HG02885 (cell line): ENCODE measurements around the gene SMAD5.

Experiments used
- ATAC-seq: cut with Tn5 transposase; IDR thresholded peaks from one replicate; pipeline ENCODE4 v1.9.1; 2021; ENCODE audit warnings: mild to moderate bottlenecking; ENCODE audit not compliant: unreplicated experiment, poor library complexity

SMAD5 gene

DNA sequence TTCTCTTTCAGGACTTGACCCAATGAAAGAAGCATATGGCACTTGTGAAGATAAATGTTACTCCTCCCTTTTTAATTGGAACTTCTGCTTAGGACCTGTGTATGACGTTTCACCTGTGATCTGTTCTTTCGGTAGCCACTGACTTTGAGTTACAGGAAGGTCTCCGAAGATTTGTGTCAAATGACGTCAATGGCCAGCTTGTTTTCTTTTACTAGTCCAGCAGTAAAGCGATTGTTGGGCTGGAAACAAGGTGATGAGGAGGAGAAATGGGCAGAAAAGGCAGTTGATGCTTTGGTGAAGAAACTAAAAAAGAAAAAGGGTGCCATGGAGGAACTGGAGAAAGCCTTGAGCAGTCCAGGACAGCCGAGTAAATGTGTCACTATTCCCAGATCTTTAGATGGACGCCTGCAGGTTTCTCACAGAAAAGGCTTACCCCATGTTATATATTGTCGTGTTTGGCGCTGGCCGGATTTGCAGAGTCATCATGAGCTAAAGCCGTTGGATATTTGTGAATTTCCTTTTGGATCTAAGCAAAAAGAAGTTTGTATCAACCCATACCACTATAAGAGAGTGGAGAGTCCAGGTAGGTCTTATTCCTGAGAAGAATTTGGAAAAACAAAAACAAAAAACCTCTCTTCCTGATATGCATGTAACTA lies 21.1 kb downstream of the SMAD5 start:
- no peak for ATAC-seq

DNA sequence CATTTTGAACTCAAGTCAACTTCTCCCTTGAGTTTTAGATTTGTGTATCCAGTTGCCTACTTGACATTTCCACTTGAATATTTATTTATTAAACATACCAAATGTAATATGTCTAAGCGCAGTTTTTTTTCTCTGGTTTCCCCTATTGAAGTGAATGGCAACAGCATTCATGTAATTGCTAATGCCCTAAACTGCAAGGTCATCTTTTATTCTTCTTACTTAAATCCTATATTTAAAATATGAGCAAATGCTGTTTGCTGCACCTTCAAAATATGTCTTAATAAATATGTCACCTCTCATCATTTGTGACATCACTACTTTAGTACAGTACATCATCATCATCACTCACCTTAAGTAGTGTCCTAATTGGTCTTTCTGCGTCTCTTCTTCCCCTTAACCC lies 22.4 kb downstream of the SMAD5 start:
- no peak for ATAC-seq

DNA sequence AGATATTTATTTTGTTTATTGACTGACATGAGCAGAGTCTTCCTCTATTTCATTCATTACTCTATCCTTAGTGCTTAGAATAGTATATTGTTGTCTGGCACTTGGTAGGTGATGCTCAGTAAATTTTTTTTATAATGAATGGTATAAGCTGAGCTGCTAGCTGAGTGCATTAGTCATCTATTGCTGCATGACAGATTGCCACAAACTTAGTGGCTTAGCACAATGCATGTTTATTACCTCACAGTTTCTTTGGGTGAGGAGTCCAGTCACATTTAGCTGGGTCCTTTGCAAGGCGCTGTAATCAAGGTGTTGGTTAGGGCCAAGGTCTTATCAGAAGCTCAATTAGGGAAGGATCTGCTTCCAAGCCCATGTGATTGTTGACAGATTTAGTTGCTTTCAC lies 23.1 kb downstream of the SMAD5 start:
- ATAC-seq: no peak

DNA sequence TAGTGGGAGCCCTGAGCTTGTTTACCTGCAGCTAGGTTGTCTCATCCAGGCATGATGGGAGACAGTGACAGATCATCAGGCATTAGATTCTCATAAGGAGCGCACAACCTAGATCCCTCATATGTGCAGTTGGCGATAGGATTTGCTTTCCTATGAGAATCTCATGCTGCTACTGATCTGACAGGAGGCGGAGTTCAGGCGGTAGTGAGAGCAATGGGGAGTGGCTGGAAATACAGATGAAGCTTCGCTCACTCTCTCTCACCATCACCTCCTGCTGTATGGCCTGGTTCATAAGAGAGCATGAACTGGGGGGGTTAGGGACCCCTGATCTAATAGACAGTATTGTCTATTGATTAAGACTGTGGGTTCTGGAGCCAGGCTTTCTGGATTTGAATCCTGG lies 24.9 kb downstream of the SMAD5 start:
- no peak for ATAC-seq

DNA sequence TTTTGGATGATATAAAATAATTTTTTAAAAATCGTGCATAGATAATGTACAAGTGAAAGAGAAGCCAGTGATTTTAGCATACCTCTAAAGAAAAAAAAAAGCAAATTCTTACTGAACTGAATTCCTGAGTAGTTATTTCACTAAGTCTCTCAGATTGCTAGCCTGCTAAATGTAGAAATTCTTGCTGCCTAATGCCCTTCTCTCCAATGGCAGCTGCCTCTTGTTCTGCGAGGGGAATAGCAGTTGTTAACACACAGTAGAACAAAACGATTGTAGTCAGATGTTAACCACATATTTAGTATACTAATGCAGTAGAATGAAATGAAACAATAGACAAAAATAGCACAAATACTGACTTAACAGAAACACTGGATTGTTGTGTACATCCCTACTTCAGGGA lies 26.8 kb downstream of the SMAD5 start:
- no peak for ATAC-seq

DNA sequence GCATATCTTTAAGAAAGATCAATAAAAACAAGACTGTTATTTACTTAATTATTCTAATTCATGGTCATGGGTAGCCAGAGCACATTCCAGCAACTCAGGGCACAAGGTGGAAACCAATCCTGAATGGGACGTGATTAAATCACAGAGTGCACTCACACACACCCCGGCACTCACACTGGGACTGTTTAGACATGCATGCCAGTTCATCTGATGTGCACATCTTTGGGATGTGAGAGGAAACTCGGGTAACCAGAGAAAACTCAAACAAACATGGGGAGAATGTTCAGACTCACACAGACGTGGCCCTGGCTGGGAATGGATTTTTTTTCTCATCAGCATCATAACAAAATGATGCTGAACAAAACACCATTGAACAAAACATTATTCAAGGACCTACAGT lies 29.4 kb downstream of the SMAD5 start:
- no peak for ATAC-seq

DNA sequence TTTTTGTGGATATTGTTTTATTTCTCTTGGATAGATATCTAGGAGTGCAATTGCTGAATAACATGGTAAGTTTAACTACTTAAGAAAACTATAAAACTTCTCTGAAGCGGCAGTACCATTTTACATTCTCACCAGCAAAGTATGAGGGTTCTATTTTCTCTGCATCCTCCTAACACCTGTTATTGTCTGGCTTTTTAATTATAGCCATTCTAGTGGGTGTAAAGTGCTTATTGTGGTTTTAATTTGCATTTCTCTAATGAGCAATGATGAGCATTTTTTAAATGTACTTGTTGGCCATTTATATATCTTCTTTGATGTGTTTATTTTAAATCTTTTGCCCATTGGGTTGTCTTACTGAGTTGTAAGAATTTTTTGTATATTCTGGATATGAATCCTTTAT lies 31.6 kb downstream of the SMAD5 start:
- ATAC-seq: peak; percentile 64

DNA sequence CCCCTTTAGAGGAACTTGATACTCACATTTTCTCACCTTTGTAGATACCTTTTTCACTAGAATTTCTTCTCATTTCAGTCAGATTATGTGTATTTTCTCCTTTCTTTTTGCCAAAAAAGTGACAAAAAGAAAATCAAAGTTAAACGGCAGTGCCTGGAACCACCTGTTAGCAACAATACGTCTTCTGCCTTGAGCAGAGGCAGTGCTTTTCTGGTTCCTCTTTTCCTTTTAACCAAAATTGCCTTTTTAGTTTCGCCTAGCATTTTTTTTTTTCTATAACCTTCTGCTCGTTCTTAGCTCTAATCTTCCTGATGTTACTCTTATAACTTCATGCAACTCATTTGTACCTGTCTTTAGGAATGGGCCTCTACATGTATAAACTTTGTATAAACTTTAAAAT lies 34.3 kb downstream of the SMAD5 start:
- ATAC-seq: peak; percentile 81

DNA sequence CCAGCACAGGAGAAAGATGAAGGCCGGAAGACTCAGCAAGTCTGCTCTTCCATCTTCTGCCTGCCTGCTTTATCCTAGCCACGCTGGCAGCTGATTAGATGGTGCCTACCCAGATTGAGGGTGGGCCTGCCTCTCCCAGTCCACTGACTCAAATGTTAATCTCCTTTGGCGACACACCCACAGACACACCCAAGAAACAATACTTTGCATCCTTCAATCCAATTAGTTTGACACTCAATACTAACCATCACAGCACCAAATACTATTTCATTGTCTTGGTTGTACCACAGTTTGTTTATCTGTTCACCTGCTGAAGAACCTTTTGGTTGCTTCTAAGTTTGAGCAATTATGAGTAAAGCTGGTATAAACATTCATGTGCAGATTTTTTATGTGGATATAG lies 36.6 kb downstream of the SMAD5 start:
- ATAC-seq: no peak

DNA sequence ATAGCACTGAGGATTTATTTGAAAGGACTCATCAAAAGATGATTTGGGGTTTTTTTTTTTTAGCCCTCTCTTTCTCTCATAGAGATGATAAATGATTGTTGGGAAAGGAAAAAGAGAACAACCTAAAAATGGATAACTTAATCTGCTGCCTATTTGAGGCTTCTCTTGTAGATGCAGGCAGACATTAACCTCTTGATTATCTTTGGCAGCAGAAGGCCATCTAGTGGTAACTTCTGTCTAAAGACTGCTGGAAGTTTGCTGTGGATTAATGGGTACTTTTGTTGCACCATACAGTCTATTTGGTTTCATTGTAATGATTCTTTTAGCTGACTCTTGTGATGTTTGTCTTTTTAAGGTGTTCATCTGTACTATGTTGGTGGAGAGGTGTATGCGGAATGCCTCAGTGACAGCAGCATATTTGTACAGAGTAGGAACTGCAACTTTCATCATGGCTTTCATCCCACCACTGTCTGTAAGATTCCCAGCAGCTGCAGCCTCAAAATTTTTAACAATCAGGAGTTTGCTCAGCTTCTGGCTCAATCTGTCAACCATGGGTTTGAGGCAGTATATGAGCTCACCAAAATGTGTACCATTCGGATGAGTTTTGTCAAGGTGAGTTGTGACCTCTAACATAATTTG lies 41.5 kb downstream of the SMAD5 start:
- peak; percentile 80 for ATAC-seq

DNA sequence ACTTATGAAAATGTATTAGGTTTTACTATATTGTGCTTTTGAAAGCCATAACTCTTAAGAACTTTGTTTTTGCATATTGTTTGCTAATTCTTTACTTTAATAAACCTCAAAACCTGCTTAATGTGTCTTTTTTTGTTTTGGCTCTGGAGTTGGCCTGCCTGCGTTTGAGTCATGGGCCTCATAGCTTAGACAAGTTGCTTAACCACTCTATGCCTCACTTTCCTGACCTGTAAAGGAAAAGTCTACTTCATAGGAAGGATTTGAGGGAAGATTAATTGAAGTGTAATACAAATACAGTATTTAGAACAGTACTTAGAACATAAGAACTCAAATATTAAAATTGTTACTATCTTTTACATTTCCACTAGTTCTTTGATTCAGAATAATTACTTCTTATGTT lies 50.0 kb downstream of the SMAD5 start:
- no peak for ATAC-seq

DNA sequence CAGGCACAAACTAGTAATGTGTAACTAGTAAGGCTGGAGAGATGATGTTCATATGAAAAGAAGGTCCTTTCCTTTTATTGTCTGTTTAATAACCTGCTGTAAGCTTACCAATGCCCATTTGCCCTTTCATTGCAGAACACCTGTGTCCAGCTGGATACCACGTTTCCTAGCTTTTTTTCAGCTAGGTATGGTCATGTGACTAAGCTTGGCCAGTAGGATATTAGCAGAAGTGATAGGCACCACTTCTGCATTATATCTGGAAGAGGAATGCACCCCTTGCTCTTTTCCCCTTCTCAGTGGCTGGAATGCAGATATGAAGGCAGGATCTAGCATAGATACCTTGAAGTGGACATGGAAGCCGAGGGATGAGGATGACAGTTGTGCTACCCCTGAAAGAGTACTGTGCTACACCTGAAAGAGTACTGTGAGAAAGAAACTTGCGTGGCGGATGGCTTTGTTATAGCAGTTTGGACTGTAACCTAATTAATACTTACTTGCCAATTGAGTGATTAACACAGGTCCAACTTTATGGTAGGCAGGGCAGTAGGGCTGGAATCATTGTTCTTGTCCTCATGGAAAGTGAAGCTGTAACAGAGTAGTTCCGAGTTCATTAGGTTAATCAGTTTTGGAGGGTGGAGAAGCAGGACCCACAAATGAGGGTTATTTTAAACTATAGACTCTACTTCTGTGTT lies 53.5 kb downstream of the SMAD5 start:
- ATAC-seq: no peak

DNA sequence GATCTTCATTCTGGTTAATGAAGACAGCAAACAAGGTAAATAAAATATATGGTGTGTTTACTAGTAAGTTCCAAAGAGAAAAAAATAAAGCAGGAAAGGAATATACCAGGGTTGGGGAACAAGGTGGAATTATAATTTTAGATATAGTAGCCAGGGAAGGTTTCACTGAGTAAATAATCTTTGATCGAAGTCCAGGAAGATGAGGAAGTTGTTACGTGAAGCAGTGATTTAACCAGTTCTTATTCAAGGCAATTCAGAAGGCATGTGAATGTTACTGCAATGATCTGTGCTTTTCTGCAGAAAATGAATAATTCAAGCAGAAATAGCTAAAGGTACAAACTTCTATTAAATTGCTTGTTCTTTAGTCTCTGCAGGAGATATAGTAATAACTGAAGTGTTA lies 54.2 kb downstream of the SMAD5 start:
- ATAC-seq: no peak

DNA sequence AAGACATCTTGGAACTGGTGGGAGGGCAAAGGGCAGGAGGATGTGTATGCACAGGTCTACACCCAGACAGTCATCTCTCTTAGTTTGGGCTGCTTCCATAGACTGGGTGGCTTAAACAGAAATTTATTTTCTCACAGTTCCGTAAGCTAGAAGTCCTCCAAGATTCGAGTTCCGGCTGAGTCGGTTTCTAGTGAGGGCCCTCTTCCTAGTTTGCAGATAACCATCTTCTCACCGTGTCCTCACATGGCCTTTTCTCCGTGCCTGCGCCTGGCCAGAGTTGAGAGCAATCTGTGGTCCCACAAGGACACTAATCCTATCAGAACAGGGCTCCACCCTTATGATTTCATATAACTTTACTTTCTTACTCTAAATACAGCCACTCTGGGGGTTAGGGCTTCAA lies 56.2 kb downstream of the SMAD5 start:
- no peak for ATAC-seq

DNA sequence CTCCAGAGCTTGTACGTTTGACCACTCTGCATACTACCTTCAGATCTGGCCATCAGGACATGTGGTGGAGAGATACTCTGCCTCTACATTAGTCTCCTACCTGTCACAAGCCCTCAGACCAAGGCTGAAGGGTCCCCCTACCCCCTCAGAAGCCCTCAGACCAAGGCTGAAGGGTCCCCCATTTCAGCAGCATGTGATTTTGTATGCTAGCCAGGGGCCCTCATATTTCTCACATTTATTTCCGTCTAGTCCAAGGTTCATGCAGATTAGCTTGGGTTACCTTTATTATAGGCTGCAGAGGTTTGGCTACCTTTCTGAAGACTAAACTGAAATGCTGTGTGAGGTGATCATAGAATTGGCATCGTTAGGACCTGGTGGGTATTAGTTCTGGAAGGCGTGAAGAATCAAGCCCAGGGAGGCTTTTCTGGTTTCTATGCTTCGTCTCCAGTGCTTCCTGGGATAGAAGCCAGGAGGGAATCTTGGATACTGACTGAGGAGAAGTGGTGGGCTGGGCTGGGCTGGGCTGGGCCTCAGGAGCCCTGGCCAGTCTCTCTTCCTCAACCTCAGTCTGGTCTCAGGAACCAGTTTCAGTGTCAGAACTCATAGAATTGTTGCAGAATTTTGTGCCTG lies 57.6 kb downstream of the SMAD5 start:
- no peak for ATAC-seq

DNA sequence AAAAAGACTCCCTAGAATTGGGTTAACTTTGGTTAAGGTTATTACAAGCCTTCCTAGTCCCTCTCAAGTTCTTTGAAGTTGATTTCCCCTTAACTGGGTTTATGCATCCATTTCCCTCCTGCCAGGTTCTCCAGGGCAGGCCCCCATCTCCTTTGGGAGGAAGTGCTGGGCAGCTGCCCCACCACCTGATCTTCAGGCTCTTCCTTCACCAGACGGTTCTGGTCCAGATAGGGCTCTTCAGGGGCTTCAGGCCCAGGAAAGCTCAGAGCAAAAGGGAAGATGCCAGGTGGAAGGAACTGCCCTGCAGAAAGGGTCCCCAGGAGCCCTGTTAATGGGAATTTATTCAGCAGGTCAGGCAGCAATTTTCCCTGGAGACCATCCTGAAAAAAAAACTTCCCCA lies 58.3 kb downstream of the SMAD5 start:
- ATAC-seq: no peak

DNA sequence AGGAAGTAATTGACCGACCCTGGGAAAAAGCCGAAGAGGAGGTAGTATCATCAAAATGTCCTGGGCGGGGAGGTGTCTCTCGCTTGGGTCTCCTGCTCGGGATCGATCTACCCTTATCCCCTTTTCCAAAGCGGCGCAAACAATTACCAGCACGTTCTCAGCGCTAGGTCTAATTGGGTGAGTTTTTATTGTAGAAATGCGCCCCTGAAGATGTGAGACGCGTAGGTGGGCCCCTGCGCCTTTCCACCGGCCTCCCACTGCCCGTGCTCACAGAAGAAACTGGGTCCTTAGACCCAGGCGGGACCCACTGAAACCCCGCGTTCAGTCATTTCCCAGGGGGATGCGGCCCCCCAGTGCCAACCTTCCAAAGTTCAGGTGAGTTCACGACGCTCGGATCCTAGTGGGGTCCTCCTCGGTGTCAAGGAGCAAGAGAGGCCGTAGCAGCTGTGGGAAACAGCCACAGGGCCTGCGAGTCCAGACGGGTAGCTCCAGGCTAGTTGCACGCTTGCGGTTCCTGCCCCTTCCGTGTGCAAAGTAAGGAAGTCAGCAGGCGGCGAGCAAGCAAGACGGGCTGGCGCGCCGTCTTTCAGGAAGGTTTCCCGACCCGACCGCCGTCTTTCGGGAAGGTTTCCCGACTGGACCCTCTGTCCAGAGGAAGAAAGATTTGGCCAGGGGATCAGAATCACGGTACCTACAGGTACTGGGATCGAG lies 58.8 kb downstream of the SMAD5 start:
- no peak for ATAC-seq

DNA sequence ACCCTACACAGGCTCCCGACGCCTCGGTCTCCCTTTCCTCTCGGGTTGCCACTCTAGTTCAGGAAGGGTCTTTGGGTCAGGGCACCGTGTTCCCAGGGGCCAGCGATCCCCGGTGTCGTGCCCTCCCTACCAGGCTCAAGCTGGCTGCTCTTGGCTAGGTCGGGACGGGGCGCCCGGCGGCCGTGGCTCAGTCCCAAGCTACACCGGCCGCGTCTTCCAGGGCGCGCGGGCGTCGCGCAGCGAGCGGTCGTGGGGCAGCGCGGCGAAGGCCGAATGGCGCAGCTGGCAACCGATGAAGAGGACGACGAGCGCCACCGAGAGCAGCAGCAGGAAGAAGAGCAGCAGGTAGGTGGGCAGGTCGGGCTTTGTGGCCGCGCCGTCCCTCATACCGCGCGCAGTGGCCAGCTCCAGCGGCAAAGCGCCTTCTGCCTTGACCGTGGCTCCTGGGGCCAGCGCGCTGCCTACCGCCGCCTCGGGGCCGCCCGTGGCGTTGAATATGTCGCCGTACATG lies 59.4 kb downstream of the SMAD5 start:
- ATAC-seq: no peak

DNA sequence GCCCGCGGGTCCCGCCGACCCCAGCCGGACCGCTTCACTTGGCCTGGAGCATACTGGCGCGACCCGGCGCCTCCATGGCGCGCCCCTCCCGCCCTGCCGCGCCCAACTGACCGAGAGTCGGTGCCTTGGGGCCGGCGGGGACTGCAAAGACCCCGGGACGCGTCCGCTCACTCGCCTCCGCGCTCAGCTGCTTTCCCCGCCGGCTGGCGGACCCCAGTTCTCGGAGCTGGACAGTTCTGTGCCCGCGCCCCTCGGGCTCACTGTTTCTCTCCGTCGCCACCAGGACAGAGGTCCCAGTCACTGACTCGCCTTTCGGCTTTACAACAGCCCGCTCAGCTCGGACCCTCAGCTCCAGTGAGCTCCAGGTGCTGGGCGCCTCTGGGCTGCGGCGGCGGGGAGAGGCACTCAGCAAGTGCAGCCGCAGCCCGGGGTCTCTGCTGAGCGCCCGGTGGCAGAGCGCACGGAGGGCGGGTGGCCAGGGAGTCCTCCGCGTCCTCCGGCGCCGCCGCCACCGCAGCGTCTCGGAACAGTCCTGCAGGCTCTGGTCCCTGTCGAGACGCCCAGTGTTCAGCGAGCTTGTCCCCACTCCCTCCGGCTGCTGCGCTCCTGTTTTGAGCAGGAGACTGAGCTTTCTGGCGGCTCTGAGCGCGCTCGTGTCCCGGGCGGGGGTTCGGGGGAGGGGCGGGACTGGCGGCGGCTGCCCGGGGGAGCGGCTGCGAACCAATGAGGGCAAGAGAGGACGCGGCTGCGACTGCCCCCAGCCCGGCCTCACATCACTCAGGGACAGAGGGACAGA lies 60.1 kb downstream of the SMAD5 start, which contains the start of gene SMIM32:
SMIM32 (minus strand) TSS at position 637 of the 796 bp plus-strand sequence. CDS start 638 bp downstream, outside the sequence.
- ATAC-seq: no peak
